Stimulated activated CD4-positive, alpha-beta T cell treated with anti-CD3 and anti-CD28 coated beads, Interleukin-15, amount 100 ng/mL, for 1 hour (primary cell): ENCODE results near the gene FASN.

Experiments used
- DNase-seq, 2 donors: peaks; one replicate each; pipeline ENCODE4 v3.0.0-alpha.2; 2020; ENCODE audit warnings: low read depth in 1 of 2, low spot score in 1 of 2

The FASN gene

DNA sequence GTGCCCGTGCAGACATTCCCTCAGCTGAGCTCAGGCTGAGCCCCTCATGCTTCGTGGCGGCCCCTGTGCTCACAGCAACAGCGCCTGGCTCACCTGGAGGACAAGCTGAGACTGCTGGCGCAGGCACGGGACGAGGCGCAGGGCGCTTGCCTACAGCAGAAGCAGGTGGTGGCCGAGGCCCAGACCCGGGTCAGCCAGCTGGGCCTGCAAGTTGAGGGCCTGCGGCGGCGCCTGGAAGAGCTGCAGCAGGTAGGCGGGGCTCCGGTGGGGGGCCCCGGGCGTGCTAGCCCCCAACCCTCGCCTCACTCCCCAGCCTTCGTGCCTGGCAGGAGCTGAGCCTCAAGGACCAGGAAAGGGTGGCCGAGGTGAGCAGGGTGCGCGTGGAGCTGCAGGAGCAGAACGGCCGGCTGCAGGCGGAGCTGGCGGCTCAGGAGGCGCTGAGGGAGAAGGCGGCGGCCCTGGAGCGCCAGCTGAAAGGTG is 68.0 kb downstream of the FASN start:
- DNase-seq = no peak

- no peak for DNase-seq
Observed at GRCh38 chr17:82029391-82029790, 68.6 kb downstream of the FASN start.

DNA sequence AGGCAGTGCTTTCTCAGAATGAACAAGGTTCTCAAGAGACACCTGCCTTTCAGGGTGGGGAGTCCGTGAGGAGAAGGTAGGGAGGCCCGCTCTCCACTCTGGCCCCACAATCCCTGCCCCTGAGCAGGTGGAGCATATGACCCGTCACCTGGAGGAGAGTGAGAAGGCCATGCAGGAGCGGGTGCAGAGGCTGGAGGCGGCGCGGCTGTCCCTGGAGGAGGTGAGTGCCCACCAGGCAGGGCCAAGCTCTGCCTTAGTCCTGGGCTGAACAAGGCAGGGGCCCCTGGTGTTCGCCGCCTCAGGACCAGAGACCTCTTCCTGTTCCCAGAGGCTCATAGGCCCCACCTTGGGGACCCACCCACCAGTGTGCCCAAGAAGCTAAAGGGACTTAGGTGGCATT is 69.1 kb downstream of the FASN start:
- no peak for DNase-seq
